ENCODE results near the gene SLC2A1. TPM values are rescaled to one million over a fixed set of nuclear protein-coding genes. Genes with fewer than 3 reads are reported as not detected.
A peak's percentile ranks its signal among the peaks of the same experiment; 100 is the strongest.

SLC2A1 gene
- total and polyA plus RNA-seq, 10 donors: 18.3 to 142 (median 32.4) TPM

DNA sequence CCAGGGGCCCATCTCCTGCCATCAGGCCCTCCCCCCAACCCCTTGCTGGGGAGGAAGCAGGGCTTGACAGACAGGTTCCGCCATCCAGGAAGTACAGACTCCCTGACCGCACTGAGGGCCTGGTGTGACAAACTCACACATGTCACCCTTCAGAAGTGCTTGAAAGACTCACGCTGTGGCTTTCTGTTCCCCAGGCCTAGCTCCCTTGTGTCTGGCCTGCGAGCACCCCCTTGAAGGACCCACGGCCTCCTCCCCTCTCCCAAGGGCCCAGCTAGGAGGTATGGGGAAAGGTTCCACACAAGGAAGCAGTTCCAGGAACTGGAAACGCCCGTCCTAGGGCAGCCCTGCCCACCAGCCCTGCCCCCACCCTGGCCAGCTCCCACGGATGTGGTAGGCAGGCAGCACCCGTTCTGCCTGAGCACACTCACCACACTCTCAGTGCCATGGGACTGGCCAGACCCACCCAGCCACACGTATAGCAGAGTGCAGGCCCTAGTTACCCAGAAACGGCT is 26.7 kb downstream of the SLC2A1 start:
- H3K9me3 ChIP-seq: no peaks in the 10 kb centered on the region
- peaks cover 49 to 85% (median 72%) of the 10 kb centered on the region in 6 donors for H3K4me1 ChIP-seq
- H3K36me3 ChIP-seq: peaks cover 0 to 48% (median 37%) of the 10 kb centered on the region in 6 donors

DNA sequence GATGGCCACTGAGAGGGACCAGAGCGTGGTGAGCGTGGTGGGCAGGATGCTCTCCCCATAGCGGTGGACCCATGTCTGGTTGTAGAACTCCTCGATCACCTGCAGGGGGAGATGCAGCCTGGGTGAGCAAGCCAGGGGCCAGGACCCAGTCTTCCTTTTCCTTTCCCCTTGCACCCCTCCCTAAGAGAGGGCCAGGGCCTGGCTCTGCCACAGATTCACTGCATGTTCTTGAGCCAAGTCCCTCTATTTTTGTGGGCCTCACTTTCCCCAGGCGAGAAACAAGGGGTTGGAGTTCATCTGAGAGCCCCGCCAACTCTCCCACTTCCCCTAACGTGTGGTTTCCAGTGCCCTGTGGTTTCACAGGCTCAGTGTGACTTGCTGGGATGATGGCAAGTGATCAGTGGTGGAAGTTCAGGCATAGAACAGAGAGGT is 27.5 kb downstream of the SLC2A1 start:
- Histone ChIP-seq H3K36me3 (peaks cover 0 to 56% (median 45%) of the 10 kb centered on the region in 6 donors), H3K9me3 (no peaks in the 10 kb centered on the region), H3K4me3 (peak overlapping the region in 2 of 8 donors; percentile 4 to 60), H3K27ac (peak overlapping the region; percentile 68 to 97 (median 92)), H3K27me3 (replicated peaks in 1 of 7) (no peaks in the 10 kb centered on the region), H3K4me1 (peaks cover 45 to 77% (median 63%) of the 10 kb centered on the region in 6 donors)
- peak in 1 of 3 donors; percentile 6 for TF ChIP-seq POLR2A (IDR thresholded peaks at IDR 0.05)
- peak in 2 of 3 donors; percentile 41 to 65 for TF ChIP-seq POLR2AphosphoS5 (IDR thresholded peaks at IDR 0.05)
- peak; percentile 54 to 81 (median 70) for TF ChIP-seq CTCF (IDR thresholded peaks at IDR 0.05 in 8 of 11, conservative IDR thresholded peaks at IDR 0.05 in 3 of 11)
- intact Hi-C loops (cut with DNase I; ENCODE audit: low total_unique reads): no loop called here
- WGBS, 5 donors: 34 to 70% (median 43%) methylated on average over 5 to 7 of the region's 7 CpGs
- DNase-seq: peak; percentile 88

More for the DNA sequence above, 26.7 kb downstream of the SLC2A1 start:
- TF ChIP-seq POLR2AphosphoS5 (IDR thresholded peaks at IDR 0.05) (peak; percentile 75 to 89 (median 85)), CTCF (IDR thresholded peaks at IDR 0.05 in 8 of 11, conservative IDR thresholded peaks at IDR 0.05 in 3 of 11) (no peak)
- peak; percentile 97 for DNase-seq
- intact Hi-C loops (cut with DNase I; ENCODE audit: low total_unique reads): no loop called here
- 9 to 20% (median 17%) methylated on average over 9 to 11 of the region's 11 CpGs for WGBS, 5 donors
- H3K4me3 ChIP-seq: peak overlapping the region in 5 of 8 donors; percentile 2 to 60 (median 20)
- H3K27me3 ChIP-seq (replicated peaks in 1 of 7): no peaks in the 10 kb centered on the region
- H3K27ac ChIP-seq: peak overlapping the region; percentile 68 to 97 (median 92)

GRCh38 chr1:42930178-42931107 is 28.2 kb downstream of the SLC2A1 start:
- intact Hi-C loops (cut with DNase I; ENCODE audit: low total_unique reads): no loop called here
- DNase-seq: peak; percentile 83
- peak overlapping the region in 1 of 8 donors; percentile 60 for H3K4me3 ChIP-seq
- H3K27ac ChIP-seq: peak overlapping the region; percentile 68 to 97 (median 92)
- H3K27me3 ChIP-seq (replicated peaks in 1 of 7): no peaks in the 10 kb centered on the region
- H3K36me3 ChIP-seq: peaks cover 0 to 62% (median 48%) of the 10 kb centered on the region in 6 donors
- peaks cover 38 to 75% (median 59%) of the 10 kb centered on the region in 6 donors for H3K4me1 ChIP-seq
- TF ChIP-seq POLR2AphosphoS5 (IDR thresholded peaks at IDR 0.05): peak in 1 of 3 donors; percentile 27
- no peak for TF ChIP-seq POLR2A (IDR thresholded peaks at IDR 0.05)
- WGBS, 5 donors: 88 to 93% (median 91%) methylated on average over 13 to 25 of the region's 25 CpGs
- H3K9me3 ChIP-seq: no peaks in the 10 kb centered on the region

DNA sequence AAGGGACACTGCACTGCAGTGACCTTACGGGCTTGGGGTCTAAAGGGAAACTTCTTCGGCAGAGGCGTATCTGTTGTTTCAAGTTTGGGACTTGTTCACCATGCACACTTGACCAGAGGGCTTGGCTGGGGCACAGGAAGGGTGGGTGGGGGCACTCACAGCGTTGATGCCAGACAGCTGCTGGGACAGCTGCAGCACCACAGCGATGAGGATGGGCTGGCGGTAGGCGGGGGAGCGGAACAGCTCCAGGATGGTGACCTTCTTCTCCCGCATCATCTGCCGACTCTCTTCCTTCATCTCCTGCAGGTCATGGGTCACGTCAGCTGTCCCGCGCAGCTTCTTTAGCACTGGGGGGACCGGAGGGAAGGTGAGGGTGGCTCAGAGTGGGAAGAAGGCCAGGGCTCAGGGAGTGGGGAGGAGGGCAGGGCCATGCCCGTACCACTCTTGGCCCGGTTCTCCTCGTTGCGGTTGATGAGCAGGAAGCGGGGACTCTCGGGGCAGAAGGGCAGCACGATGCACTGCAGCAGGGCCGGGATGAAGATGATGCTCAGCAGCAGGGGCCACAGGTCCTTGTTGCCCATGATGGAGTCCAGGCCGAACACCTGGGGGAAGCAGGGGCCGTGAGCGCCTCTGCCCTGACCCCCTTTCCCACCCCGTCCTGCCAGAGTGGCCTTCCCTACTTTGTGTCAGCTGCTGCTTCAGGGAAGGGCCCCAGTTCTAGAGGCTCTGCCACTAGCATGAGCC is 29.1 kb downstream of the SLC2A1 start:
- peak overlapping the region in 3 of 8 donors; percentile 93 to 97 (median 95) for H3K27ac ChIP-seq
- TF ChIP-seq POLR2A (IDR thresholded peaks at IDR 0.05) (no peak), CTCF (IDR thresholded peaks at IDR 0.05 in 8 of 11, conservative IDR thresholded peaks at IDR 0.05 in 3 of 11) (no peak), POLR2AphosphoS5 (IDR thresholded peaks at IDR 0.05) (peak in 1 of 3 donors; percentile 56)
- peaks cover 30 to 74% (median 57%) of the 10 kb centered on the region in 6 donors for H3K4me1 ChIP-seq
- H3K36me3 ChIP-seq: peaks cover 0 to 62% (median 48%) of the 10 kb centered on the region in 6 donors
- H3K4me3 ChIP-seq: no peak overlapping the region
- no peaks in the 10 kb centered on the region for H3K27me3 ChIP-seq (replicated peaks in 1 of 7)
- no peaks in the 10 kb centered on the region for H3K9me3 ChIP-seq
- DNase-seq: peak; percentile 78
- intact Hi-C loops (cut with DNase I; ENCODE audit: low total_unique reads): no loop called here
- WGBS, 5 donors: 92 to 94% (median 93%) methylated on average over 26 of the region's 26 CpGs
